HG03045 (cell line): ENCODE results near the gene PALB2.
"Not testable (repeated sequence)": the region's sequence is repeated elsewhere in the genome, so short reads cannot be mapped to it uniquely, and the experiment has no call there.

Source experiments
- ATAC-seq: cut with Tn5 transposase; IDR thresholded peaks from one replicate; pipeline ENCODE4 v1.9.1; 2021; ENCODE audit warnings: mild to moderate bottlenecking, moderate library complexity; ENCODE audit not compliant: unreplicated experiment

Gene PALB2

DNA sequence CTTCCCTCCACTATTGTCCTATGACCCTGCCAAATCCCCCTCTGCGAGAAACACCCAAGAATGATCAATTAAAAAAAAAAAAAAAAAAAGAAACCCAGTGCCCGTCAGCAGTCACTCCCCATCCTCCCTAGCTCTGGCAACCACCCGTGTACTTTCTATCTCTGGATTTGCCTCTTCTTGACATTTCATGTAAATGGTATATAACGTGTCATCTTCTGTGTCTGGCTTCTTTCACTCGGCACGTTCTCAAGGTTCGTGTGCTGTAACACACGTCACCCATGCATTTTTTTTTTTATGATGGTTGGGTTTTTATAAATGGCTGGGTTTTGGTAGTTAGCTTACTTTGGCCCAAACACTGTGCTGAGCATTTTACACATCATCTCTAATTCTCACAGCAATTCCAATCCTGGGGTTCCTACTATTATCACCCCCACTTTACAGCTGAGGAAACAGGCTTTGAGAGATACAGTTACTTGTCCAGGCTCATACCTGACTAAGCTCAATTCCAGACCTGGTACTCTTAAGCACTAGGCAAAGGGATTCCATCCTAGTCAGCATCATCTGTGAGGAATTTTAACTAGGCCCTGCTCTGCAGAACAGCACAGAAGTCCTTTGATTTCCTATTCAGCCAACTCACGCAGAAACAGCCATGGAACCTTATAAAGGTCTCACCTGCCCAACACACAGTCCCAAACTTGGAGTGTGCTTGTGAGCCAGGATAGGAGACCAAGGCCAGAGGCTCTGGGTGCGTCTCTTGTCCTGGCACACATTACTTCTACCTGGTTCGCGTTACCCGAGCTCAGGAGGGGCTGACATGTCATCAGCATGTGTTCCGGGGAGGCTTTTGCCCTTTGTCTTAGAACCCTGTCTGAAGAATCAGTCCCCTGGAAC, 56.7 kb downstream of the PALB2 start:
- no peak for ATAC-seq

DNA sequence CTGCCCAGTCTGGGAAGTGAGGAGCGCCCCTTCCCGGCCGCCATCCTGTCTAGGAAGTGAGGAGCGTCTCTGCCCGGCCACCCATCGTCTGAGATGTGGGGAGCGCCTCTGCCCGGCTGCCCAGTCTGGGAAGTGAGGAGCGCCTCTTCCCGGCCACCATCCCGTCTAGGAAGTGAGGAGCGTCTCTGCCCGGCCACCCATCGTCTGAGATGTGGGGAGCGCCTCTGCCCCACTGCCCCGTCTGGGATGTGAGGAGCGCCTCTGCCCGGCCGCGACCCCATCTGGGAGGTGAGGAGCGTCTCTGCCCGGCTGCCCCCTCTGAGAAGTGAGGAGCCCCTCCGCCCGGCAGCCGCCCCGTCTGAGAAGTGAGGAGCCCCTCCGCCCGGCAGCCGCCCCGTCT, 57.8 kb downstream of the PALB2 start:
- ATAC-seq: not testable (repeated sequence)

DNA sequence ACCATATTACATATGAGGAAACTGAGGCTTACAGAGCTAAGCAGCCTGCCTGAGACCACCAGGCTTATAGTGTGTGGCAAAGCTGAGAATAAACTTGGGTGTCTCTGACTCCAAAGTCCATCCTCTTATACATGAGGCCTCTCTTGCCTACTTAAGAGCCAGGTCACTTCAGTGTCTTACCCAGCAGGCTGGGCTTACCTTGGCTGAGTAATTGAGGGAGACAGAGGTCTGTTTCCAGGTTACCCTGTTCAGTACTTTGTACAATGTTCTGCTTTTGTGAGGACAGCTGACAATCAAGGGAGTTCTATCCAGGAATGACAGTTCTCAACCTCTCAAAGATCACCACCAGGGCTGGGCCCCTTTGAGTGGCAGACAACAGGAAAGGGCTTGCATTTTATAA, 59.3 kb downstream of the PALB2 start:
- ATAC-seq: no peak

DNA sequence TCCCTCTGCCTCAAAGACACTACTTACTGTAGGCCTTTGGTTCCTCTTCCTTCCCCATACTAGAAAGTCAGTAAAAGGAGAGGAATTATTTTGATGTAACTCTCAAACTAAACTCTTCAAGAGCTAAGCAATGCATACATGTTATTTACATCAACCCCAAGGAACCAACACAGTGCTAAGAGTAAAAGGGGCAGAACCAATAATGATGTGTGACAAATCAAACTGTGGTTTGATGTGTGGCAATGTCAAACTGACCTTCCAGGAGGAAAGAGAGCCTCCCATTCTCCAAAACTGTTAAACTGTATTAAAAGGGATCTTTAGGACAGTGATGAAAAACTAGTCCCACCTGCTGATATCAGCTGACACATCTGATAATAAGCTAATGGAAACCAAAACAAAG, 60.7 kb downstream of the PALB2 start:
- ATAC-seq: no peak

DNA sequence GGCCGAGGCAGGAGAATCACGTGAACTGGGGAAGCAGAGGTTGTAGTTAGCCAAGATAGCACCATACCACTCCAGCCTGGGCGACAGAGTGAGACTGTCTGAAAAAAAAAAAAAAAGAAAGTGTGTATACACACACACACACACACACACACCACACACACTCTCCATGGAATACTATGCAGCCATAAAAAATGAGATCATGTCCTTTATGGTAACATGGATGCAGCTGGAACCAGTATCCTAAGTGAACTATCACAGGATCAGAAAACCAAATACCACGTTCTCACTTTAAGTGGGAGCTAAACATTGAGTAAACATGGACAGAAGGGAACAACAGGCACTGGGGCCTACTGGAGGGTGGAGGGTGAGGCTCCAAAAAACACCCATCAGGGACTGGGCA, 61.7 kb downstream of the PALB2 start:
- ATAC-seq: no peak

DNA sequence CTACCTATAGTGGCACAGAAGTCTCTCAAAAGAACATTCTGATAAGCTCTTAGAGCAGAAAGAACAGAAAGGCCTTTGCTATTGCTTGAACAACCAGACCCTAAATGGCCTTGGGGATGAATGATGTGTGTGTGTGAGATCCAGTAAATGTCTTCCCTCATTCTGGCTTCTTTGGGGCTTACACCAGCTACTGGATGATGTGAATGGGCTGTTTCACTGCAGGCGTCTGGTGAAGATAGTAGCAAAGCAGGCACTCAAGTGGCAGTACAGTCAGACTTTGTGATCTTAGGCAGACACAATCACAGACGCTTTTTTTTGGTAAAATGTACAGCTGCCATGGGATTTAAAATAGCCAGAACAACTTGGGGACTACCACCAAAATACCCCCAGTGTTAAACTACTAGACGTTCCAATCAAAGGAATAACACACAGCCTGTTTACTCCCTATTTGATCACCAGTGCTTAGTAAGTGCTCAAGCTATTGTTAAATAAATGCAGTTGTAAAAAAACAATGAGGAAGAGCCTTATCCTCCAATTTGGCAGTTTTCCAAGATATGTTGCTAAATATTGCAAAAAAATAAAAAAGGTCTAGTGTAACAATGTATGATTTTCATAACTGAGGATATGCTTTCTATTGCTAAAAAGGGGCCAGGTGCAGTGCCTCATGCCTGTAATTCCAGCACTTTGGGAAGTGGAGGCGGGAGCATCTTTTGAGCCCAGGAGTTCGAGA, 62.8 kb downstream of the PALB2 start:
- ATAC-seq: no peak

DNA sequence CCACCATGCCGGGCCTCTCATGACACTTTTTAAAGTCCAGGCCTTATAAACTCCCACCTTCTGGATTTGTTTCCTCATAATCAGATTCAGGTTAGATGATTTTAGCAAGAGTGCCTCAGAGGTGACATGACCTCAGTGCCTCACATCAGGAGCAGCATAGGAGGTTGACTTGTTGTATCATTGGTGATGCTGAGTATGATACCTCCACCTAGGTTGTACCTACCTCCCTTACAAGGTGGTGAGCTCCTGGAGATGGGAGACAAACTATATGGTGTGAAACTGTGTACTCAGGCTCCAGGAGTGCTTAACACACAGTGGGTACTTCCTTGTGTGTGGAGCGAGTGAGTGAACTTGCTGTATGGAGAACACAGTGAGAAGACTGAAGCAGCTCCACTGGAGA, 63.6 kb downstream of the PALB2 start:
- ATAC-seq: no peak

DNA sequence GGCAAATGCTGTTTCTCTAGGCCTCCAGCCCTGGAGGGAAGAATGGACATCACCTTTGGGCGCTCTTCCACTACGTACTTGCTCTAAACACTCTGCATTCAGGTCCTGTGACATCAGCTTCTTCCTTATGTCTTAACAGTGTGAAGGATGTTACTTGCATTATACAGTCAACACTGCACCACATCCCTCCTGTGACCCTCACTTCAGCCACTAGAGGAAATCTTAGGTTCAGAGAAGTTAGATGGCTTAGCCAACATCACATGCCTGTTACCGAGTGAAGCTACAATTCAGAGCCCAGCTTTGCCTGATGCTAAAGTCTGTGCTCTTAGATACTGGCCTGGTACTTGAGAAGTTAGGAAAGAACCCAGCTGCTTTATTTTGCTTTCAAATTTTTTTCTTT, 65.3 kb downstream of the PALB2 start:
- ATAC-seq: no peak

DNA sequence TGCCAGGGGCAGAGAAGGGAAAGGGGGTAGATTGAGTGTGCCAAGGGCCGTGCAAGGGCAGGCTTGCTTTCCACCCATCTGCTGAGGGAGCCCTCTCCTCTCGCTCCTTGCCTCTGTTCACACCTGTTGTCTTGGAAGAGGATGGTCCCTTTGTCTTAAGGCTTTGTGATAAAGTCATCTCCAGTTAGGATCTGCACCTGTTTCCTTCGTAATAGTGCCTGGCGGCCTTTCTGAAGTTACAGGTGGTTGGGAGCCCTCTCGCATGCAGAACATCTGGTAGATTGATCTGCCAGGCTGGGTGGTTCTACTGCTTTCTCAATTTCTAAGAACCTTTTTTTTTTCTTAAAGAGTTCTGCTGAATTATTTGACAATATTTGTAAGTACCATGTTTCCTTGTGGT, 67.3 kb downstream of the PALB2 start:
- ATAC-seq: no peak

DNA sequence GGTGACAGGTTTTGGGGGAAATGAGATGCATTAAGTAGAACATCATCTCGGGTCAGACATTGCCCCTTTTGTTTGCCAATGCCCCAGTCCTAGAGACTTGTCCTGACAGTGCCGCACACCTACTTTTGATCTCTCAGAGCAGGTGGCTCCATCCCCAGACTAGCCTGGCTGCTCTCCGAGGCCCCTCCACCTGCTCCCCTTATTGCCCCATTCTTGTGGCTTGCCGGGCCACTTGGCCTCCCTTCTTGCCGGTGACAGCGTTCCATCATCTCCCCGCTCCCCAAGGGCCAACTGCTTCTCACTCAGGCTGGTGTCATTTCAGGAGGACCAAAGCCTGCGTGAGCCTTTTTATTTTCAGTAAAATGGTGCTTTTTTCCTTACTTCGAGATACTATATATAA, 68.7 kb downstream of the PALB2 start:
- ATAC-seq: no peak

DNA sequence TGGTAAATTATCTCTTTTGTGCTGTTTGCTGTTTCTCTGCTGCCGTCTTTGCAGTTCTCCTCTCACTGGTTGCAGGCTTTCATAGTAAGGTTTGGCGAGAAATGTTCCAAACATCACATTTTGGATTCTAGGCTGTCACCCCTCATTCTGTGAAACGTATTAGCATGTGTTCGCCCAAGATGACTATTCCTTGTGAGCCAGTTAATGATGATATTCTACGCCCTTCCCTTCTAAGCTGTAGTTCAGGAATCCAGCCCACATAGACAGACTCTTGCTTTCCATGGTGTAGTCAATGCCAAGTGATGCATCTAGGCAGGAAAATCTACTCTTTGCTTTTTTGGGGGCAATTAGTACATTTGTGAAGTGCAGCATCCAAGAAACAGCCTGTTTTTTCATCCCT, 69.2 kb downstream of the PALB2 start:
- no peak for ATAC-seq

DNA sequence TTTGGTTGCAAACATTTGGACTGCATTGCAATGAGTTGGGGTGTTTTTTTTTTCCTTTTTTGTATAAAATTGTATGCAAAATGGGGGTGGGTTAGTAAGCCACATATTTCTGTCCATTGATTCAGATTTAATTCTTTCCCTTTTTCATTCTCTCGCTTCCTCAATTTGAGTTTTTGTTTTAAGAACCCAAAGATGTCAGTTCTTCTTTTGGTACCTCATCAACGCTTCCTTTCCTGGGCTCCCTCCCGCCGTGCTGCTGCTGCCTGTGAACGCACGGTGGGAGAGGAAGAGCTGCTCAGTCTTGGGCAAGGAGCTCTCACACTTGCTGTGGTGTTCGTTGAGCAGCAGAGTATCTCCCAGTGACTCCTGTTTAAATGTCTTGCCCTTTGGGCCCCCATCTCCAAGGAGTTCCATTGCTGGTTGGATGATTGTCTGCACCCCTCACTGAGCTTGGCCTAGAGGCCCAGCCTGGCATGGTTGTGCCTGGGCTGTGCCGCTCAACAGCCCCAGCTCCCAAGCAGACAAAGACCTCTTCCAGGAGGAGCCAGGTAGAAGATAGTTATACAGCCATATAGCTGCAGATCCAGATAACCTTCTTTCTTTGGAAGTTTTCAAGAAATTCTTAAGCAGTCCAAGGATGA, 70.0 kb downstream of the PALB2 start:
- ATAC-seq: no peak

DNA sequence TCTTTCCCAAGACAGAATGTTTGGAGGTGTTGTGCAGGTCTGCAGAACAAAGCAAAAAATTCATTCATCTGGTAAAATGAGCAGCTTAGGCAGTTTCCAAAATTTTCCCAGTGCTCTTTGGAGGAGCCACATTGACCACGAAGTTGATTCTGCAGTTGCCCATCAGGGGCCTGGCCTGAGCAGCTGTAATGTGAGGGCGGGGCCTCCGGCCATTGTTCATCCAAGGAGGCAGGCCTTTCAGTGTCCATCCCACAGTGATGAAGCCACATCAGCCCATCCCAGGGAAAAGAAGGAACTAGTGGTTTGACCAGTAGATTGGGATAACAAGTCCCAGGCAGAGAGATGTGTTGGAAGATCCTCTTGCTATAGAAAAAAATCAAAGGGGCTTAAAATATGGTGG, 73.5 kb downstream of the PALB2 start:
- ATAC-seq: no peak

DNA sequence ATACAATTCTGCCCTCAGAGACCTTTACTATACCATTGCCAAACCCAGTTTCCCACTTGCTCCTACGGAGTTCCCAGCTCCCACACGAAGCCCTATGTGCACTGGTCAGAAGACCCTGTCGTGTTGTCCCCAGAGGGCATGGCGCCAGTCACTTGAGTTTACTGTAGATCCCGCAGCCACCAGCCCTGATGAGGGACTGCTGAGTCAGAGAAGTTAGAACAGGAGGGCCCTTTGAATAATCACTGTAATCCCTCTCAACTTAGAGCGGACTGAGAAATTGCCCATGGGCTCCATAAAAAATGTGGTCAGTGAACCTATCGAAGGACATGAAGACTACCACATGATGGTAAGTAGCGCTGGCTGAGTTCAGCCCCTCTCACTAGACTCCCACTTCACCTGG, 74.4 kb downstream of the PALB2 start:
- no peak for ATAC-seq

DNA sequence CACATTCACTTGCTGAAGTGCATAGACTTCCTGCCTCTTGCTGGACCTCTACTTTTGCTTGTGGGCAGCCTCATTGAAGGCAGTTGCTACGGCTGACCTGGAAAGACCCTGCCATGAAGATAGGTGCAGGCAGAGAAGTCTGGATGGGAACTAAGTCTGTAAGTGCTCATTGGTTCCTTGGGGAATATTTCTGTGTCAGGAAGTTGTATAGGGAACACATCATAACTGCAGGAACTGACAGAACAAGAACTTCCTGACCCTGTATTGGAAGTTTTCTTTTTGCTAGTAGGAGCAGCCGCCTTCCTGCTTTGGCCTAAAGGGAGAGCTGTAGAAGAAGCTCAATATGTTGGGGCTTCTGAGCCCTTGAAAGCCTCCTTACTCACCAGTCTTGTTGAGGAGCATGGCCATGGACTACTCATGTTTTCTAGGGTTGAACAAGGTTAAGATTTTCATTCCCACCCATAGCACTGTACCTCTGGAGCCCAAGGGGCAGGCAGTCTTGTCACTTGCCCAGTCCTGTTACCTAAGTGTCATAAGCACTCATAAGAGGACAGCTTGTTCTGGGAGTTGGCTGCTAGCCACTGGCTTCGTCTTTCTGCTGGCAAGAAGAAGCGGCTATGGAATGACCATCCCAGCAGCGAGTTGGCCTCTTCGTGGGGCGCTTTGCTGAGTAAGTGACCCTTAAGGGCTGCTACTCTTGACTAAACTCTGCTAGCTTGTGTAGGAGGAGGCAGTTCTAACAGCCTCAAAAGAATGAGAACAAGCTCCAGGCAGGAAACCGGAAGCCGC, 76.3 kb downstream of the PALB2 start:
- no peak for ATAC-seq

DNA sequence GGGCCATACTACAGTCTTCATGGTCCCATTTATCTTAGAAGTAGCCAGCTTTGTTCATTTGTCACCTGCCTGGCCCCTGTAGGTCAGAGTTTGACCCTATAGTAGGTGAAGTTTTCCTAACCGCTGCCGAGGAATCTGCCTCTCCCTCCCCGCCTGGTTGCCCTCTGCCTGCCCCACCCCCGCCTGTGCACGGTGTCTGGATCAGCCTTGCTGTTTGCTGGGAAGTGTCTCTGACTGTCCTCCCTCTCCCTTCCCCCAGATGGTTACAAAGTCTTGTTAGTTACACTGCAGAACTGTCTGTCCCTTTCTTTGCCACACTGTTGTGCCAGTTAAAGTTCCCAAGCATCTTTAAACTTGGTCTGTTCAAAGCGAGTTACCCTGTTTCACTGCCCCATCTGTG, 77.9 kb downstream of the PALB2 start:
- no peak for ATAC-seq

DNA sequence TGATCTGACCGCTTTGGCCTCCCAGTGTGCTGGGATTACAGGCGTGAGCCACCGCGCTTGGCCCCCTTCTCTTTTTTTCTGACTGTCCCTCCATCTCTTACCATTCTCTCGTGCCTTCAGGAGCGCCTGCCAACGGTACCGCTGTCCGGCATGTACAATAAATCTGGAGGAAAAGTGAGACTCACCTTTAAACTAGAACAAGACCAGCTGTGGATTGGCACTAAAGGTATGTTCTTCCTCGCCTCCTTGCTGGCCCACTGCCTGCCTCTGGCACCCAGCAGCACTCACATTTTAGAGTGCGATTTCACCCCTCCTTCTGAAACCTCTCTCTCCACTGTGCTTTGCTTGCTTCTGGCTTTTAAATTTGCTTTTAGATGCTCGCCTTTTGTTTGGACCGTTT, 78.6 kb downstream of the PALB2 start:
- no peak for ATAC-seq

DNA sequence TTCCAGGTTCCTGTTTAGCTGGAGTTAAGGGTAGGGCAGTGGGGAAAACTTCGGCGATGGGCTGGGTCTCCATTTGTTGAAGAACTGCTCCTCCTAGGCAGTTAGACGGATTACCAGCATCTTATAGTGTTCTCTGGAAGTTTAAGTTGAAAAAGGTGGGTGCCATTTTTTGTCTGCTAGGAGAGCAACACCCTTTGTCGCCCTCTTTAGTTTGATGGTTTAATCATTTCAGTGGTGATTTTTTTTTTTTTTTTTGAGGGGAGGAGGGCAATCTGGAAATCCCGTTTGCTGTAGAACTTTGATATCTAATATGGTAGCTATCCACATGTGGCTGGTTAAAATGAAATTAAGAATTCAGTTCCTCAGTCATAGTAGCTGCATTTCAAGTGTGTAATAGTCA, 79.5 kb downstream of the PALB2 start:
- ATAC-seq: no peak

DNA sequence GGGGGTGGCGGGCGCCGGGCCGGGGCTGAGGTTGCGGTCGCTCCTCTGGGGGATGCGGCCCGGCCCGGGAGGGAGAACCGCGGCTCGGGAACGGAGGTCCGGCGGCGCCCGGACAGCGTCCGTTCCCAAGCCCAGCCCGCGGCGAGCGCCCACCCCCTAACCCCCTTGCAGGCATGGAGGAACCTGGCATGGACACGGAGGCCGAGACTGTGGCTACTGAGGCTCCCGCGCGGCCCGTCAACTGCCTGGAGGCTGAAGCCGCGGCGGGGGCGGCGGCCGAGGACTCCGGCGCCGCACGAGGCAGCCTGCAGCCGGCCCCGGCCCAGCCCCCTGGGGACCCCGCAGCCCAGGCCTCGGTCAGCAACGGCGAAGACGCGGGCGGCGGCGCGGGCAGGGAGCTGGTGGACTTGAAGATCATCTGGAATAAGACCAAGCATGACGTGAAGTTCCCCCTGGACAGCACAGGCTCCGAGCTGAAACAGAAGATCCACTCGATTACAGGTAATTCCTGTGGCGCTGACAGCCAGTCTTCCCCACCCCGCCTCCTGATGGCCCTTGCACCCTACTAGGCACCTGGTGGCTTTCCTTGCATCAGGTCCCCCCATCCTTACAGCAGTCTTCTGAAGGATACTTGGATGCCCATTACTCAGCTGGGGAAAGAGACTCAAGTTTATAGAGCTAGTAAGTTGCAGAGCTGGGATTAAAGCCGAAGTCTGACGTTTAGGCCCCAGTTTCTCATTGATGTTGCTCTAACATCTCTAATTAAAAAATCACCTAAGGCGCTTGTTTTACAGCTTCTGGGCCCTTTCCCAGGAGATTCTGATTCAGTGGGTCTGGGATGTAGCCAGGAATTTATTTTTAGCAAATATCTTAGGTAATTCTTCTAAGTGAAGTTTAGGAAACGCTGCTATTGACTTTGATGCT, 83.1 kb downstream of the PALB2 start:
- ATAC-seq: no peak
